Mammary epithelial cell (primary cell): ENCODE data around the gene DOCK2.

Experiments
- EZH2 ChIP-seq: IDR thresholded peaks from 2 replicates; pipeline ENCODE4 v1.6.1; 2012; ENCODE audit warnings: low read length, inconsistent platforms, borderline replicate concordance
- TF ChIP-seq, protein P1 (sequence below), 2 donors: IDR thresholded peaks in 1 of 2; conservative IDR thresholded peaks in 1 of 2; 2 replicates each; pipeline ENCODE4 v1.5.1; 2011 to 2012; ENCODE audit warnings: inconsistent platforms in 2 of 2, low read length in 2 of 2, mild to moderate bottlenecking in 2 of 2, control low read depth in 1 of 2, low read depth in 1 of 2; ENCODE audit not compliant: insufficient read depth in 1 of 2; ENCODE audit errors: extremely low read depth in 1 of 2

DNA sequence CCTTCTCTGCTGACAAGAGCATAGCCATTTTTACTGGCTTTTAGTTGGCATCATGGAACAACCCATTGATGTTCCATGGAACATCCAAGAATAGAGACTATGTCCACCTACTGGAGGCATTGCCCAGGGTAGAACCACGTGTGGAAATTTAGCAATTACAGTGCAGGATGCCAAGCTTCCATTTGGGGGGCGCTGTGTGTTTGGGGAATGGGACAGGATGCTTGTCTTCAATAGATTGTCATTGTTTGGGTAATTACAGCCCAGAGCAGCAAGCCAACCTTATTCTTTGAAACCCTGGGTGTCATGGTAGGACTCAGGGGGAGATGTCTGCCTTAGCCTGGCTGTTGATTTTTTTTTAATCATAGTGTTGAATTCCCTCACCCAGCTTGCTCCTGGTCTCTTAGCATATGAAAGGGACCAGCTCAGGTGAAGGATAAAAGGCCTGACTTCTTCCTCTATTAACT lies 171.1 kb downstream of the DOCK2 start:
- TF ChIP-seq, protein P1, sequence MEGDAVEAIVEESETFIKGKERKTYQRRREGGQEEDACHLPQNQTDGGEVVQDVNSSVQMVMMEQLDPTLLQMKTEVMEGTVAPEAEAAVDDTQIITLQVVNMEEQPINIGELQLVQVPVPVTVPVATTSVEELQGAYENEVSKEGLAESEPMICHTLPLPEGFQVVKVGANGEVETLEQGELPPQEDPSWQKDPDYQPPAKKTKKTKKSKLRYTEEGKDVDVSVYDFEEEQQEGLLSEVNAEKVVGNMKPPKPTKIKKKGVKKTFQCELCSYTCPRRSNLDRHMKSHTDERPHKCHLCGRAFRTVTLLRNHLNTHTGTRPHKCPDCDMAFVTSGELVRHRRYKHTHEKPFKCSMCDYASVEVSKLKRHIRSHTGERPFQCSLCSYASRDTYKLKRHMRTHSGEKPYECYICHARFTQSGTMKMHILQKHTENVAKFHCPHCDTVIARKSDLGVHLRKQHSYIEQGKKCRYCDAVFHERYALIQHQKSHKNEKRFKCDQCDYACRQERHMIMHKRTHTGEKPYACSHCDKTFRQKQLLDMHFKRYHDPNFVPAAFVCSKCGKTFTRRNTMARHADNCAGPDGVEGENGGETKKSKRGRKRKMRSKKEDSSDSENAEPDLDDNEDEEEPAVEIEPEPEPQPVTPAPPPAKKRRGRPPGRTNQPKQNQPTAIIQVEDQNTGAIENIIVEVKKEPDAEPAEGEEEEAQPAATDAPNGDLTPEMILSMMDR (conservative IDR thresholded peaks at IDR 0.05 in 1 of 2, IDR thresholded peaks at IDR 0.05 in 1 of 2; ENCODE audit: extremely low read depth in 1 of 2, insufficient read depth in 1 of 2, low read depth in 1 of 2, low read length in 2 of 2) = no peak
- no peak for TF ChIP-seq EZH2
